HG02938 (cell line): ENCODE data around the gene ZNHIT6.

ENCODE experiments used
- ATAC-seq: cut with Tn5 transposase; IDR thresholded peaks from one replicate; pipeline ENCODE4 v1.9.1; 2021; ENCODE audit warnings: mild to moderate bottlenecking, moderate library complexity; ENCODE audit not compliant: unreplicated experiment

The ZNHIT6 gene

GRCh38 chr1:85623061-85623471 is 85.2 kb downstream of the ZNHIT6 start:
- no peak for ATAC-seq

- ATAC-seq = no peak
These were observed 86.8 kb downstream of the ZNHIT6 start for GRCh38 chr1:85621430-85621829.

- no peak for ATAC-seq
These were observed 90.6 kb downstream of the ZNHIT6 start for GRCh38 chr1:85617633-85618100.

GRCh38 chr1:85616736-85617135 is 91.5 kb downstream of the ZNHIT6 start:
- no peak for ATAC-seq

GRCh38 chr1:85616364-85616705 is 91.9 kb downstream of the ZNHIT6 start:
- no peak for ATAC-seq

- ATAC-seq = no peak
These were observed 92.5 kb downstream of the ZNHIT6 start for GRCh38 chr1:85615586-85616363.

- ATAC-seq = no peak
These were observed 95.4 kb downstream of the ZNHIT6 start for GRCh38 chr1:85612704-85613361.

- ATAC-seq = no peak
These were observed 96.4 kb downstream of the ZNHIT6 start for GRCh38 chr1:85611856-85612255.

- no peak for ATAC-seq
These were observed 96.8 kb downstream of the ZNHIT6 start for GRCh38 chr1:85611425-85611824.

GRCh38 chr1:85609976-85610375 is 98.3 kb downstream of the ZNHIT6 start:
- no peak for ATAC-seq

- no peak for ATAC-seq
These were observed 99.4 kb downstream of the ZNHIT6 start for GRCh38 chr1:85608851-85609250.

- no peak for ATAC-seq
These were observed 100.3 kb downstream of the ZNHIT6 start for GRCh38 chr1:85607921-85608265.

- no peak for ATAC-seq
These were observed 100.9 kb downstream of the ZNHIT6 start for GRCh38 chr1:85607126-85607920.

GRCh38 chr1:85606414-85606800 is 101.8 kb downstream of the ZNHIT6 start:
- ATAC-seq = no peak

- no peak for ATAC-seq
These were observed 102.5 kb downstream of the ZNHIT6 start for GRCh38 chr1:85605484-85606413.

- ATAC-seq = no peak
These were observed 103.8 kb downstream of the ZNHIT6 start for GRCh38 chr1:85604298-85604997.

GRCh38 chr1:85603086-85603880 is 105.0 kb downstream of the ZNHIT6 start:
- ATAC-seq = no peak

- ATAC-seq = no peak
These were observed 105.7 kb downstream of the ZNHIT6 start for GRCh38 chr1:85602571-85602970.

GRCh38 chr1:85601901-85602300 is 106.3 kb downstream of the ZNHIT6 start:
- no peak for ATAC-seq
